Hepatocyte (in vitro differentiated cells): Measurements from ENCODE around the gene GORASP1.

Experiments used
- EZH2 ChIP-seq: fragments of 200-600 bp; sonication (generic); IDR thresholded peaks from 2 replicates; pipeline ENCODE4 v1.6.1; 2016; ENCODE audit warnings: antibody characterized with exemption, mild to moderate bottlenecking, borderline replicate concordance
- TF ChIP-seq, protein P1 (sequence below): fragments of 200-600 bp; sonication (generic); IDR thresholded peaks from 2 replicates; pipeline ENCODE4 v1.5.1; 2016; ENCODE audit warnings: antibody characterized with exemption, mild to moderate bottlenecking; ENCODE audit not compliant: poor library complexity

DNA sequence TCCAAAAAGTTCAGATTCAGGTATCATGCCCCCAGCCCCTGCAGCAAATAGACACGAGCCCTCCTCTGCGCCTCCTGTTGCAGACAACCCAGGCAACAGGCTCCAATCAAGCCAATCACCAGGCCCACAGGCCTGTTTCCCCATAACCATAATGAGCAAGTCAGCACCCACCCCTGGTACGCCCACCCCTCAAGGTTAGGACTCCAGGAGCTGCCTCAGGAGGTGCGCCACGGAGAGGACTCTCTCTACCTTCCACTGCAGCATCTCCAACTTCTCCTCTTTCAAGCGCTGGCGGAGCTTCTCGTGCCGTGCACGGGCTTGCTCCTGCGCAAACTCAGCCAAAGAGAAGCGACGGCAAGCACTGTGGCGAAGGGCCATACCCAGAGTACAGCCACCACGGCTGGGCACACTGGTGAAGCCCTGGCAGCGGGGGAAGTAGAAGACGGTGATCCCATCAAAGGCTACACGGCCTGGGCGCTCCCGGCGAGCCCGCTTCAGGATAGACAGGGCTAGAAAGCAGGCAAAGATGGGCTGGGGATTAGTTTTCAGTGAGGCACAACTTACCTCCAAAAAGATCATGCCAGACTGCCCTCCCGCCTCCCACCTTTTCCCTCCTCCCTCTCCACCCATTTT lies 37.4 kb upstream of the GORASP1 start:
- TF ChIP-seq, protein P1, sequence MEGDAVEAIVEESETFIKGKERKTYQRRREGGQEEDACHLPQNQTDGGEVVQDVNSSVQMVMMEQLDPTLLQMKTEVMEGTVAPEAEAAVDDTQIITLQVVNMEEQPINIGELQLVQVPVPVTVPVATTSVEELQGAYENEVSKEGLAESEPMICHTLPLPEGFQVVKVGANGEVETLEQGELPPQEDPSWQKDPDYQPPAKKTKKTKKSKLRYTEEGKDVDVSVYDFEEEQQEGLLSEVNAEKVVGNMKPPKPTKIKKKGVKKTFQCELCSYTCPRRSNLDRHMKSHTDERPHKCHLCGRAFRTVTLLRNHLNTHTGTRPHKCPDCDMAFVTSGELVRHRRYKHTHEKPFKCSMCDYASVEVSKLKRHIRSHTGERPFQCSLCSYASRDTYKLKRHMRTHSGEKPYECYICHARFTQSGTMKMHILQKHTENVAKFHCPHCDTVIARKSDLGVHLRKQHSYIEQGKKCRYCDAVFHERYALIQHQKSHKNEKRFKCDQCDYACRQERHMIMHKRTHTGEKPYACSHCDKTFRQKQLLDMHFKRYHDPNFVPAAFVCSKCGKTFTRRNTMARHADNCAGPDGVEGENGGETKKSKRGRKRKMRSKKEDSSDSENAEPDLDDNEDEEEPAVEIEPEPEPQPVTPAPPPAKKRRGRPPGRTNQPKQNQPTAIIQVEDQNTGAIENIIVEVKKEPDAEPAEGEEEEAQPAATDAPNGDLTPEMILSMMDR: no peak
- no peak for TF ChIP-seq EZH2
